ENCODE measurements around the gene RHOT2.

The RHOT2 gene

DNA sequence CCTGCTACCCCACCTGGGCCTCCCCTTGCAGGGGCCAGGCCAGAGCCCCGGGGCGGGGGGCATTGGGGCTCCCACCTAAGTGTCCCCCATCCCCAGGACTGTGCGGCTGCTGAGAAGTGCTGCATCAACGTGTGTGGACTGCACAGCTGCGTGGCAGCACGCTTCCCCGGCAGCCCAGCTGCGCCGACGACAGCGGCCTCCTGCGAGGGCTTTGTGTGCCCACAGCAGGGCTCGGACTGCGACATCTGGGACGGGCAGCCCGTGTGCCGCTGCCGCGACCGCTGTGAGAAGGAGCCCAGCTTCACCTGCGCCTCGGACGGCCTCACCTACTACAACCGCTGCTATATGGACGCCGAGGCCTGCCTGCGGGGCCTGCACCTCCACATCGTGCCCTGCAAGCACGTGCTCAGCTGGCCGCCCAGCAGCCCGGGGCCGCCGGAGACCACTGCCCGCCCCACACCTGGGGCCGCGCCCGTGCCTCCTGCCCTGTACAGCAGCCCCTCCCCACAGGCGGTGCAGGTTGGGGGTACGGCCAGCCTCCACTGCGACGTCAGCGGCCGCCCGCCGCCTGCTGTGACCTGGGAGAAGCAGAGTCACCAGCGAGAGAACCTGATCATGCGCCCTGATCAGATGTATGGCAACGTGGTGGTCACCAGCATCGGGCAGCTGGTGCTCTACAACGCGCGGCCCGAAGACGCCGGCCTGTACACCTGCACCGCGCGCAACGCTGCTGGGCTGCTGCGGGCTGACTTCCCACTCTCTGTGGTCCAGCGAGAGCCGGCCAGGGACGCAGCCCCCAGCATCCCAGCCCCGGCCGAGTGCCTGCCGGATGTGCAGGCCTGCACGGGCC lies 35.2 kb upstream of the RHOT2 start:
- DNase-seq = no peak

DNA sequence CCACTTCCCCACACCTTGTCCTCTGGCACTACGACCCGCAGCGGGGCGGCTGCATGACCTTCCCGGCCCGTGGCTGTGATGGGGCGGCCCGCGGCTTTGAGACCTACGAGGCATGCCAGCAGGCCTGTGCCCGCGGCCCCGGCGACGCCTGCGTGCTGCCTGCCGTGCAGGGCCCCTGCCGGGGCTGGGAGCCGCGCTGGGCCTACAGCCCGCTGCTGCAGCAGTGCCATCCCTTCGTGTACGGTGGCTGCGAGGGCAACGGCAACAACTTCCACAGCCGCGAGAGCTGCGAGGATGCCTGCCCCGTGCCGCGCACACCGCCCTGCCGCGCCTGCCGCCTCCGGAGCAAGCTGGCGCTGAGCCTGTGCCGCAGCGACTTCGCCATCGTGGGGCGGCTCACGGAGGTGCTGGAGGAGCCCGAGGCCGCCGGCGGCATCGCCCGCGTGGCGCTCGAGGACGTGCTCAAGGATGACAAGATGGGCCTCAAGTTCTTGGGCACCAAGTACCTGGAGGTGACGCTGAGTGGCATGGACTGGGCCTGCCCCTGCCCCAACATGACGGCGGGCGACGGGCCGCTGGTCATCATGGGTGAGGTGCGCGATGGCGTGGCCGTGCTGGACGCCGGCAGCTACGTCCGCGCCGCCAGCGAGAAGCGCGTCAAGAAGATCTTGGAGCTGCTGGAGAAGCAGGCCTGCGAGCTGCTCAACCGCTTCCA lies 34.4 kb upstream of the RHOT2 start:
- no peak for DNase-seq

DNA sequence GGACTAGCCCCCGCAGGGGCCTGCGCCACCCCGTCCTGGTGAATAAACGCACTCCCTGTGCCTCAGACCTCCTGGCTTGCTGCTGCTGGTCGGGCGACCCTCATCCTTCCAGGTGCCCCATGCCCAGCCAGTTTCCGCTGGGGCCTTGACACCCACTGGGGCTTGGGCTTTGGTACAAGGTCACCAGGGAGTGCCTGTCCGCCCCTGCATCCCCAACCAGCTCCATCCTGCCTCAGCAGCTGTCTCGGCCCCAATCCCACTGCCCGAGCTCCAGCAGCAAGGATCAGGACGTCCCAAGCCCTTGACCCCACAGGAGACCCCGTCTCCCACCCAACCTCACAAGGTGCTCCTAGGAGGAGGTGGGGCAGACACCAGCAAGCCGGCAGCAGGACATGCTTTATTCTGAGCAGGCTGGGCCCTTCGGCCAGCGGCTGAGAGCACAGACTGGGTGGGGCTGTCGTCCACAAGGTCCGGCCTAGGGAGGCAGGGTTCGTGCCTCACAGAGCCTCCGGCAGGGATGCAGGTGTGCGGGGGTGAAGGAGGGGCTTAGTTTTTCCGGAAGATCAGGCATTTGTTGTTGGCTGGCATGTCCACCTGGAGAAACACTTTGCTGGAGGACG lies 33.8 kb upstream of the RHOT2 start:
- no peak for DNase-seq

DNA sequence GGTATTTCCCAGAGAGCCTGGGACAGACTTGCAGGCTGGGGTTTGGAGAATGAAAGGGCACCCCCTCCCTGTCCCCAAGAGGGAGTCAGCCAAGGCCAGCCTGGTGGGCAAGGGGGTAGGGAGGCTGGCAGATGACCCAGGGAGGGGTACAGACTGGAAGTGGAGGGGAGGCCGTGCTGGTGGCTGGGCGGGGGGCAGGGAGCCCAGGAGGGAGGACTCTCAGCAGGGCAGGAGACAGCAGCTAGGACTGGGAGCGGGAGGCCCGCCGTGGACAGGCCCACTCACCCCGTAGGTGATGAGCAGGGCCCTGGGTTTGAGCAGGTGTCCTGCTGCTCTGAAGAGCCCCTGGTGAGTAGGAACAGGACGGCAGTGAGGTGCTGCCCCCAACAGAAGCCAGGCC lies 32.9 kb upstream of the RHOT2 start:
- no peak for DNase-seq

DNA sequence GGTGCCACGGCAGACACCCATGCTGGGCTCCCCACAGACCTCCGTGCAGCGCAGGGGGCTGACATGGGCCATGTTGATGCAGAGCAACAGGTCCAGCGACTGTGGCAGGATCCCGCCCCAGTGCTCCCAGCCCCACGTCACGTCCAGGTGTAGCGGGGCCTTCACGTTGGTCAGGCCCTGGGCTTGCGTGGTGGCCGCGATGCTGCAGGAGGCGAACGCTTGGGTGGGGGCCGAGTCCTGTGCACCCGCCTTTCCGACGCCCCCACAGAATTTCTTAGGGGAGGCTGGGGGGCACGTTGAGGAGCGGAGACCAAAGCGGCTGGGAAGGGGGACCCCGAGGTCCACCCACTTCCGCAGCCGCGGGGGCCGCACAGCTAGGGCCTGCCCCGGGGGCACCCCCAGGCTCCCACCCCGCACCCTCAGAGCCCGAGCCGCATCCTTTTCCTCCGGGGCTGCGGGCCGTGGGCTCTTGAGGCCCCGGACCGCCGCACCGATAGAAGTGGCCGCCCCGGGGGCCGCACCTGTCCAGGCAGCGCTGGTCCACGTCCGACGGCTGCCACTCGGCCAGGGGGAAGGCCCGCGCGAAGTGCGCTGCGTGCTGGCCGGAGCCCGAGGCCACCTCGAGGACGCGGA lies 32.2 kb upstream of the RHOT2 start:
- no peak for DNase-seq

DNA sequence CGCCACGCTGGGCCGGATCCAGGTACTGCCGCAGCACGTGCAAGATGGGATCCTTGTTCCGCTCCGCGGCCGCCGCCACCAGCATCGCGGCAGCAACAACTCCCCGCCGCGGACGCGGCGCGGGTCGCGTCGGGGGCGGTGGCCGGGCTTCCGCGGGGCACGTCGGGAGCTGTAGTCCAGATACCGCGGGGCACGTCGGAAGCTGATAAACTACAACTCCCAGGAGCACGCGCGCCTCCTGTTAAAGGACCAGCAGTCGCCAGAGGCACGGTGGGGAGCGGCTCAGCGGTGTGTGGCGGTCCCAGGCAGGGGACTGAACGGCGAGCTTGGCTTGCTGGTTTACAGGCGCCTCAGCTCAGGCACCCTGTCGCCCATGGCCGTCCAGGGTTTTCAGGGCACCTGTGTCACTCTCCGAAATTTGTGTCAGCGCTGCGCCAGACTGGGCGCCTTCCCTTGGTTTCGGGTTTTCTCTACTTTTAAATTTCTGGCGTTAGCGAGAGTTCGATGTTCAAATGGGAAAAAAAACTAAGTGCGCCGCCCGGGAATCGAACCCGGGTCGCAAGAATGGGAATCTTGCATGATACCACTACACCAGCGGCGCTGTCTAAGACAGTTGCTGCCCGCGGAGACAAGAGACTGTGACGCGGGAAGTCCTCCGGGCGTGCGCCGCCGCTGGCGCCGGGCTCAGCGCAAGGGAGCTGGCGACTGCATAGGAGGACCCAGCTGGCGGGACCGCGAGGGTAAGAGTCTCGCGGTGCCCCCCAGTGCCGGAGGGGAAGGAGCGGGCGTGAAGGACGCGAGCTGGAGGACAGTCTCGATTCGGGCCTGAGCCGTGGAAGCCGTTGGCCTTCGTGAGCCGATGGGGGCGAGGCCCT lies 31.5 kb upstream of the RHOT2 start, which contains the start of gene METTL26:
Gene METTL26 (minus strand): TSS at position 100 of the 875 bp plus-strand sequence. CDS start 15 bp downstream, at position 85.
- DNase-seq = peak; percentile 91

DNA sequence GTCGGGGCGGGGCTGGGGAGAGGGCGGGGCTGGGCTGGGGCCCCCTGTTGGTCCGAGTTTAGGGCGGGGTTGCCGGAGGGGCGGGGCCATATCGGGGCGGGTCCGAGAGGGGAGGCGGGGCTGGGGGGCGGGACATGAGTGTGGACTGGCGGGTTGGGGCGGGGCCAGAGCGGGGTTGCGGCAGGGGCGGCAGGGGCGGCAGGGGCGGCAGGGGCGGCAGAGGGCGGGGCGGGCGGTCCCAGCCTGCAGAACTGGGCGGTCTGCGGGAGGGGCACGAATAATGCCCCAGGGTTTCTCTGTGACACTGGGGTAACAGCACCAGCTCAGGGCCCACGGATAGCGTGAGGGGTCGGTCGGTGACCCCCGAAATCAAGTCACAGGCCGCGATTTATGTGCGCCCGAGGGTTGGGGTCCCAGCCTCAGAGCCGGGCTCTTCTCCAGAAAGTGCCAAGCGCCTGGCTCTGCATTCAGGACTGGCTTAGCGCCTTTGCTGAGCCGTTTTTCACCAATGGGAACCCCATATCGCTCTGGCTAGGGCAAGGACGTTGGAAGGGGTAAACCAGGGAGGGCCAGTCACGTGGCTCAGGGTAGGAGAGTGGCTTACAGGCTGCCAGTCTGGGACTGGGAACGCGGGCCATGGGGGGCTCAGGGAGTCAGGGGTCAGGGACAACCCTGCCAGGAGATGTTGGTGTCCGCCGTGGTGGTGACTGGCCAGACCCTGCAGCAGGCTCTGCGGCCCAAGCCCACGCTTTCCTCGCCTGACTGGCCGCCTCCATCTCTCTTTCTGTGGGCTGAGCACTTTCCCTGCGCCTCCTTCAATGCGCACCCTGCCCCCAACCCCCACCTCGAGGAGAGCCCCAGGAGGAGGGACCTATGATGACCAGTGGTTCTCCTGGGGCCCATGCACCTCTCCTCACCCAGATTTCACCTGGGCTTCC lies 30.6 kb upstream of the RHOT2 start:
- DNase-seq = peak; percentile 92

DNA sequence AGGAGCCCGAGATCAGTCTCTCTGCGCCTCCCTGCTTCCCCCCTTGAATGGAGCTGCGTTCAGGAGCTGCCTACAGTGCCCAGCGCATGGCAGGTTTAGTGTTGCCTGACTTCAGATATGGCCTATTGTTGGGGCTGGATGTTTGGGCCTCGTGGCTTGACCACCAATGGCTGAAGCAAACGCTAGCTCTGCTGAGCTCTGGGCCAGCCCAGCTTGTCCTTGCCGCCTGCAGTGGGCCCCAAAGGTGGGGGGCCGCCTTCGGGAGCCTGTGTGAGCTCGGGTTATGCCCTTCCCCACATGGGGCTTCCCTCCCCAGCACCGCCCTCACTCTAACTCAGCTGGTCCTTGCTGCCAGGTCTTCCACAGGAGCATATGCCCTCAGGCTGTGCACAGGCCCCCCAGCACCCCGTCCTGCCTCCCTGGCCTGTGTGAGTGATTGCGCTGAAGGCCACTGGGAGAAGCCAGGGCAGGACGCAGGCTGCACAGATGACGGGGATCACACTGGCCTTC lies 29.8 kb upstream of the RHOT2 start:
- no peak for DNase-seq

DNA sequence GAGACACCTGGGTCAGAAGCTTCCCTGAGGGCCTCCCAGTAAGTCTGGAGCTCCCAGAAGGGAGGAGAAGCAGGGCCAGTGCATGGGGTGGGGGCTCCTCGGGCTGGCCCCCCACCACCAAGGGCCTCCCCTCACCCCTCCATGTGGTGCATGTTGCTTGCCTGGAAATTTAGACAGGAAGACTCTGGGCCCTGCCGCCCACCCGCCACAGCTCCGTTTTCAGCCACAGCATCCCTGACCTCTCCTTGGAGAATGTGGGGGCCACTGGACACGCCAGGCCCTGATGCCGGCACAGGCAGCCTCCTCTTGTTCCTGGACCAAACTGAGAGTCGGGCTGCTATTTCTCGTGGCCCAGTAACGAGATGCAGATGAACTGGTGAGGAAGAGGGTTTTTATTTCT lies 29.1 kb upstream of the RHOT2 start:
- DNase-seq = no peak

DNA sequence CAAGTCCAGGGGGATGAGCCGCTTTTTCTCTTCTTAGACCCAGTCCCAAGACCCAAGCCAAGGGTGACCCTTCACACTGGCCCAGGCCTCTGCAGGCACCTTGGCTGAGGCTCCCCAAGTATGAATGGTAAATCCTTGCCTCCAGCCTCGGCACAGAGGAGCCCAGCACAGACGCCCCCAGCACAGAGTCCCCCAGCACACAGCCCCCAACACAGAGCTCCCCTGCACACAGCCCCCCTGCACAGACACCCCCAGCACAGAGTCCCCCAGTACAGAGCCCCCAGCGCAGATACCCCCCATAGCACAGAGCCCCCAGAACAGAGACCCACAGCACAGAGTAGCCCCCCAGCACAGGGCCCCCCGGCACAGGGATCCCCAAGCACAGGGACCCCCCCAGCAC lies 27.3 kb upstream of the RHOT2 start:
- DNase-seq = no peak

DNA sequence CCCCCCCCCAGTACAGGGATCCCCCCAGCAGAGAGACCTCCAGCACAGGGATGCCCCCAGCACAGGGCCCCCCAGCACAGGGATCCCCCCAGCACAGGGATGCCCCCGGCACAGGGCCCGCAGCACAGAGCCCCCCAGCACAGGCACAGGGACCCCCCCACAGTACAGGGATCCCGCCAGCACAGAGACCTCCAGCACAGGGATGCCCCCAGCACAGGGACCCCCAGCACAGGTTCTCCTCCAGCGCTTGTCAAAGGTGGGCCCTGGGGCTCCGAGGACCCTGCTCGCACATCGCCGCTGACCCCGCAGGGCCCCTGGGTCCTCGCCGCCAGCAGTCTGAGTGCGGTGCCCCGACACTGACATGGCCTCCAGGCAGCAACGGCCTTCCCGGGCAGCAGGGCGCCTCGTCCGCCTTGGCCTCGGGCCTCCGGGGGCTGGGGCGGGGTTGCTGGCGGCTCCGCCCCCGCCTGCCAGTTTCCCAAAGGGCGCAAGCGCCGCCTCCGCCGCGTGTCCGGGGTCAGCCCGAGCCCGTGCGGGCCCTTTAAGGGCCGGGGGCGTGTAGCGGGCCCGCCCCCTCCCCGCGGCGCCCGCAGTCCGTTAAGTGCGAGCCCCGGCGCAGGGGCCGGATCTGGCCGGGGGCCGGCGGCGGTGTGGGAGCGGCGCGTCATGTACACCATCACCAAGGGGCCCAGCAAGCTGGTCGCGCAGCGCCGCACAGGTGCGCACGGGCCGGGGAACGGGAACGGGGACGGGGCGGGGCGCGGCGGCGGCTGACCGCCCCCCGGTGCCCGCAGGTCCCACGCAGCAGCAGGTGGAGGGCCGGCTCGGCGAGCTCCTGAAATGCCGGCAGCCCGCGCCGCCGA lies 26.4 kb upstream of the RHOT2 start, which contains the start of gene MCRIP2:
Gene MCRIP2 (plus strand): TSS at position 503 of the 863 bp plus-strand sequence. CDS start 164 bp downstream, at position 667.
- DNase-seq = peak; percentile 78

DNA sequence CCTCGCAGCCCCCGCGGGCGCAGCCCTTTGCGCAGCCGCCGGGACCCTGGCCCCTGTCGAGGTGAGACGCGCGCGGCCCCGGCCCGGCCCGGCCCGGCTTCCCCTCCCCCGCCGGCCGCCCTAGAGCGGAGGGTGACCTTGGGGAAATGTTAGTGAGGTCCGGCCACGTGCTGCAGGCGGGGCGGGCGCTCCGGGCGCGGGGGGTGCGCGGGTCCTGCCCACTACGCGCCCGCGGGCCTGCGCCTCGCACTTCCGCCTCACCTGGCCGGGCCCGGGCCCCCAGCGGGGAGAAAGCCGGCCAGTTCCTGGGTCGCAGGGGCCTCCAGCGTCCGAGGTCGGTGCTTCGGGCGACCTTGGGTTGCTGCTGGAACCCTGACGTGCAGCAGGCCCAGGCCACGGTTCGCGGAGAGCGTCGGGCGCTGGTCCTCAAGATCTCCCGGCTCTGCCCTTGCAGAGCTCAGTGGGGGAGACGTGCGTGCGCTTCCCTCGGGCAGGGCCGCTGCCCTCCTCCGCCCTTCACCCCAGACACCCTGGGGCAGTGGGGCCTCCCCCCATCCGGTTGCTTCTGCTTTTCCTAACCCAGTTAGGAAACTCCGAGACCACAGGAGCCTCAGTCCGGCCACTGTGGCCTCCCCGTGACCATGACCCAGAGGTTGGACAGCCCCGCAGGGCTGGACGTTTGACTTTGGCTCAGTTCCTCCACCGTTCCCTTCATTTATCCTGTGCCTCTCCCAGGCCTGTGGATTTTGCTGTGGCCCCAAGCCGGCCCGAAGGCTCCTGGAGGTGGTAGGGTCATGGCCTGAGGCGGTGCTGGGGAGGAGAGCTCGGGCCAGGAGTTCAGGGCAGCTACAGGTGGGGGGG lies 25.5 kb upstream of the RHOT2 start:
- peak; percentile 46 for DNase-seq

DNA sequence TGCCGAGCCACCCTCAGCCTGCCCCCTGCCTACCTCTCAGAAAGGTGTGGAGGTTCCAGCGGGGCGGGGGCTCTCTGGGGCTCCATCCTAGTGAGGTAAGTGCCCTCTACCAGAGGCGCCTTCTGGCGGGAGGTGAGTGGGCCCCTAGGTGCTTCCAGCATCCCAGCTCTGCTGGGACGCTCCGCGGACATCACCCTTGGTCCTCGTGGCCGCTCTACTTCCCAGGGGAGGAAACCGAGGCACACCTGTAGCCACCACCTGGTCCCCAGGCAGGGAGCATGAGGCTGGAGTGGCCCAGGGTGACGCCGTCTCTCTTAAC lies 24.9 kb upstream of the RHOT2 start:
- no peak for DNase-seq

DNA sequence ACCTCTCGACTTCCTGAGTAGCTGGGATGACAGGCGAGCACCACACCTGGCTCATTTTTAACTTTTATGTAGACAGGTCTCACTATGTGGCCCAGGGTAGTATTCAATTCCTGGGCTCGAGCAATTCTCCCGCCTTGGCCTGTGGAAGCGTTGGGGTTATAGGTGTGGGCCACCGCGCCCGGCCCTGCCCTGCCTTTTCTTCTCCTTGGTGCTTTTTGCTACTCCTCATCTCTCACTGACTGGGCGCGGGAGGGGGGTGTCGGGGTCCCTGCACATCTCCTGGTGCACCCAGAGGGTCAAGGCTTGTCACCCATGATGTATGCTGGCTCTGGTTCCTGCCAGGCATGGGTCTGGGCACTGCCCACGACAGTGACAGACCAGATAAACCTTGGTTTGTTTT lies 23.4 kb upstream of the RHOT2 start:
- no peak for DNase-seq

DNA sequence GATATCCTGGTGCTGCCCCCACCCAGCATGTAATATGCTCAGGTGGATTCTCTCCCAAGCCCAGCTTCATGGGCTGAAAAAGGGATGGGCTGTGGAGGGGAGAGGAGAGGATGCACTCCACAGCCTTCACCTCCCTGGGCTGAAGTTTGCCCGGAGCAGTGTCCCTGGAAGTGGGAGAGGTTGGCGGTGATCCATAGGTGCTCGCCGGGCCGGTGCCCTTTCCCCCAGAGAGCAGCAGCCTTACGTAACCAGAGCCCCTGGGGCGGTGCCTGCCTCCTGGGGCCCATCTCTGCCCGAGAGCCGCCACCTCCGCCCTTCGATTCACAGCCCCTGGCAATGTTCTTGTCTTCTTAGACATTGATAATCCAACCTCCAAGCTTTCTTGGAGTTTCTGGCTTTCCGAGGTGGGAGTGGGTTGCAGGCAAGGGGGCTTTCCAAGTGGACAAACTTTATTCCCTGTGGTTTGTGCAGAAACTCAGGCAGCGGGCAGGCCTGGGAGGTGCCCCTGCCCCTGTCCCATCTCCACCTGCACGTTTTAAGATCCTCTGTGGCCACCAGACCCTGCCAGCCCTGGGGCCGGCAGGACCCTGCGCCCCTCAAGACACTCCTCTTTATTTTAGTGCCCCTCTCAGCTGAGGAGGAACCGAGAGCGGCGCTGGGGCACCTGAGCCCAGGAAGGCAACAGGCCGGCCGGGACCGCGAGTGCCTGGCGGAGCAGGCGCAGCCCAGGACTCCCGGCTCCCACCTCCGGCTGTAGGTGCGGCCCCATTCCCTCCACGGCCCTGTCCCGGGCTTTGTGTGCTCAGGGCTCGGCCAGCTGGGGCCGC lies 21.9 kb upstream of the RHOT2 start:
- no peak for DNase-seq

DNA sequence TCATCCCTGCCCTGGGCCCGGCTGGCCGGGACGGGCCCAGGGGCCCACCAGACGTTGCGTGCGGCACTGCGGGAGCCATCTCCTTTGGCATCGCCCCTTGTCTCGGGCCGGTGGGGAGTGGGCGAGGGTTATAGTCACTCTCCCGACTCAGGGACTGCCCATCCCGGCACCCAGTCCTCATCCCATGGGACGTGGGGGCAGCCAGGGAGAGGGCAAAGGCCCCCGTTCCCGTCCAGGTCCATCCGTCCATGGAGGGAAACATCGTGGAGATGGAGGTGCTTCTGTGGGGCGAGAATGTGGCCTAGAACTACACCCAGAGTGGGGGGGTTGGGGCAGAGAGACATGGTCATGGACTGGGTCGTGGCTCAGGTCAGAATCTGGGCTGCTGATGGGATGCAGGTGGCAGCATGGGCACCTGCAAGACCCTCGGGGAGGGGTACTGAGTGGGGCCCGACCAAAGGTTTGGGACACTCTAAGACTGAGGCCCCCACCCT lies 21.2 kb upstream of the RHOT2 start:
- no peak for DNase-seq

DNA sequence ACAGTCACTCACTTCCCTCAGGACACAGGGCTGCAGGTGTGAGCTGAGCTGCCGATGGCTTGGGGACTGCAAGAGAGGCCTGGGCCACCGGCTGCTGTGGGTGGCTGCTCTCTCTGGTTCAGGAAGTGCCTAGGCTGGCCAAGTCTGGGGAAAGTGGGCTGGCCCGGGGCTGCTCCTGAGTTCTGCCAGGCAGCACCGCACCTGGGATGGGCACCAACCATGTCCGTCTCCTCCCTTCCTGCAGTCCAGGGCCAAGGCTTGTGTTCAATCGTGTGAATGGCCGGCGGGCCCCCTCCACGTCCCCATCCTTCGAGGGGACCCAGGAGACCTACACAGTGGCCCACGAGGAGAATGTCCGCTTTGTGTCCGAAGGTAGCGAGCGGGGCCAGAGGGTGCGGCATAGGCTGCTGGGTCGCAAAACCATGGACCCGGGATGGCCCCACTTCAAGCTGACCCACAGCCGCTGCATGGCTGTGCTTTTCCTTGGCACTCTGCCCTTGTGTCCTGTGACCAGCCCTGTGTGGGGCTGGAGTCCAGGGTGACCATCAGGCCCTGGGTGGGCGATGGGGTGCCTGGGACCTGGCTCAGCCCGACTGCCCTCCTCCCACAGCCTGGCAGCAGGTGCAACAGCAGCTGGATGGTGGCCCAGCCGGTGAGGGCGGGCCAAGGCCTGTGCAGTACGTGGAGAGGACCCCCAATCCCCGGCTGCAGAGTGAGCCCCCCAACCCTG lies 20.6 kb upstream of the RHOT2 start:
- no peak for DNase-seq

Data from stimulated activated CD4-positive, alpha-beta T cell treated with anti-CD3 and anti-CD28 coated beads, Interleukin-12 subunit alpha, Interleukin-12 subunit beta, amount 100 ng/mL, for 4 hours (primary cell).